NT2/D1 (cell line): ENCODE results near the gene CORO2A.

Source experiments
- SUZ12 ChIP-seq: IDR thresholded peaks from 2 replicates; pipeline ENCODE4 v1.6.1; 2011; ENCODE audit not compliant: insufficient read length, insufficient read depth; ENCODE audit errors: extremely low read depth
- YY1 ChIP-seq: IDR thresholded peaks from 2 replicates; pipeline ENCODE4 v1.6.1; 2011; ENCODE audit not compliant: insufficient read length, insufficient read depth
- ZNF274 ChIP-seq: IDR thresholded peaks from 2 replicates; pipeline ENCODE4 v1.6.1; 2011; ENCODE audit warnings: mild to moderate bottlenecking, low read depth, low read length

DNA sequence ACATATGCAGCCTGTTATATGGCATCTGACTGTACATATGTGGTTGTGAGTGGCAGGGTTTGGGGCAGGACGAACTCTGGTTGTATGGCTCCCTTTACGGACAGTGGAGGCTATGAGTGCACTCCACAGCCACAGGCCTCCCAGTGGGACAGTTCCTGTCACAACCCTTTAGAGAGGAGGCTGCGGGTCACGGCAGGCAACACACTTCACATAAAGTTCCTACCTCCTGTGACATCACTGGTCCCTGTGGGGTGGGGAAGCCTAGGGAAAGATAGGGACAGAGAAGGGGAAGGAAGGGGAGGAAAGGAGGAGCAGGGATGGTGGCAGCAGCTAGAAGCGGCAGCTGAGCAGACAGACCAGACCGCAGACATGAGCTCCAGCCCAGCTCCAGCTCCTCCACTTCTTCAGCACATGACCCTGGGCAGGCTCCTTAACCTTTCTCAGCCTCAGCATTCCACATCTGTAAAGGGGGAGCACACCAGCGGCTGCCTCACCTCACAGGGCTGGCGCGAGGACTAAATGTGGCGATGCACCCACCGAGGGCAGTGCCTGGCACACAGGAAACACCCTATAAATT lies 27.4 kb upstream of the CORO2A start:
- TF ChIP-seq ZNF274 (no peak), SUZ12 (no peak), YY1 (no peak)
